NCI-H748 (cell line): ENCODE data around the gene MAZ.
A peak's percentile ranks its signal among the peaks of the same experiment; 100 is the strongest.
"Not testable (repeated sequence)": the region's sequence is repeated elsewhere in the genome, so short reads cannot be mapped to it uniquely, and the experiment has no call there.

ENCODE experiments used
- DNase-seq: peaks from one replicate; lab custom pipeline; 2025; ENCODE audit not compliant: unreplicated experiment; lab: John Stamatoyannopoulos, UW

The MAZ gene

GRCh38 chr16:29821643-29822115 is 15.3 kb downstream of the MAZ start:
- no peak for DNase-seq

- no peak for DNase-seq
These were observed 18.3 kb downstream of the MAZ start for GRCh38 chr16:29824589-29825144.

GRCh38 chr16:29825145-29826044 is 19.1 kb downstream of the MAZ start:
- no peak for DNase-seq

GRCh38 chr16:29826342-29826695 is 20.0 kb downstream of the MAZ start:
- no peak for DNase-seq

GRCh38 chr16:29830774-29831173 is 24.4 kb downstream of the MAZ start:
- no peak for DNase-seq

GRCh38 chr16:29831490-29831889 is 25.2 kb downstream of the MAZ start:
- no peak for DNase-seq

- not testable (repeated sequence) for DNase-seq
These were observed 26.9 kb downstream of the MAZ start for GRCh38 chr16:29833219-29833618.

GRCh38 chr16:29834079-29834478 is 27.8 kb downstream of the MAZ start:
- DNase-seq = no peak

GRCh38 chr16:29835926-29836325 is 29.6 kb downstream of the MAZ start:
- DNase-seq = no peak

GRCh38 chr16:29836623-29837022 is 30.3 kb downstream of the MAZ start:
- DNase-seq = no peak

- DNase-seq = no peak
These were observed 31.5 kb downstream of the MAZ start for GRCh38 chr16:29837841-29838240.

- DNase-seq = no peak
These were observed 33.5 kb downstream of the MAZ start for GRCh38 chr16:29839822-29840221.

- no peak for DNase-seq
These were observed 33.9 kb downstream of the MAZ start for GRCh38 chr16:29840240-29840639.

- DNase-seq = no peak
These were observed 35.3 kb downstream of the MAZ start for GRCh38 chr16:29841631-29842030.

GRCh38 chr16:29842732-29843346 is 36.5 kb downstream of the MAZ start:
- no peak for DNase-seq

GRCh38 chr16:29843931-29844330 is 37.6 kb downstream of the MAZ start:
- DNase-seq = no peak

- no peak for DNase-seq
These were observed 38.4 kb downstream of the MAZ start for GRCh38 chr16:29844575-29845331.

- no peak for DNase-seq
These were observed 39.3 kb downstream of the MAZ start for GRCh38 chr16:29845656-29846055.

- peak; percentile 68 for DNase-seq
These were observed 42.3 kb downstream of the MAZ start for GRCh38 chr16:29848420-29849297.

- no peak for DNase-seq
These were observed 43.2 kb downstream of the MAZ start for GRCh38 chr16:29849505-29849904.
